NCI-H187 treated with DMSO at 0.1 percent for 48 hours (cell line): ENCODE data around the gene NRAP.

Source experiments
- DNase-seq: peaks from one replicate; lab custom pipeline; 2025; lab: John Stamatoyannopoulos, UW

Gene NRAP

DNA sequence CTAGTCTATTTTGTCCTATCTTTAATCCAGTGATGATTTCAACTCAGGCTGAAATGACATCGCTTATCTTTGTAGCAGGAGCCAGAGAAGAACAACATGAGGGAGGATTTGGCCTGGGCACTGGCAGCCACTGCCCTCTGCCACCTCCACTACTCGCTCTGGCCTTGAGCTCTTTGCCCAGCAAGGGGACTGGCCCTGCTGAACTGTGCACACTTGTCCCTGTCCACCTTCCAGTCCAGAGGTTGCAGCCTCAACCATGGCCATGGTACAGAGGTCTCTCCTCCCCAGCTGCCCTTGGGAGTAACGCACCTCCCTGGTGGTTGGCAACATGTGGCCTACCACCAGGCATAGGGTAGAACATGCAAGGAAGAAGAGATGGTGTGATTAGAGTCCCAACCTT is 102.6 kb downstream of the NRAP start:
- DNase-seq: no peak

GRCh38 chr10:113560071-113560470 is 103.8 kb downstream of the NRAP start:
- DNase-seq: no peak

- no peak for DNase-seq
These were observed 105.9 kb downstream of the NRAP start for GRCh38 chr10:113557903-113558321.

GRCh38 chr10:113557424-113557862 is 106.4 kb downstream of the NRAP start:
- DNase-seq: no peak

DNA sequence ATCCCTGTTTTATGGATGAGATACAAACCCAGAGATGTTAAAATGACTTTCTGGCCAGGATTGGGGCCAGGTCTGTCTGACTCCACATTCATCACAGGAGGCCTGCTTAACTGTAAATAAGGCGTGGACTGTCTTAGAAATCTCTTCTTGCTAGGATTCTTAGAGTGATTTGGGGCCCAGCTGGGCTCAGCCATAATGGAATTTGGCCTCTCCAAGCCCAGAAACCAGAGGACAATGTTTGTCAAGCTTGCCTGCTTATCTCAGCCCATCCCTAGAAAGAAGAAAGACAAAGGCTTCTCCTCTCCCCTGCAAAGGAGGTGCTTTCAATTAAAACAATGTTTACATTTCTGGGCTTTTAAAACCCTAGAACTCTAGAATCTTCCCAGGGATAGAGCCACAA is 108.1 kb downstream of the NRAP start:
- no peak for DNase-seq

DNA sequence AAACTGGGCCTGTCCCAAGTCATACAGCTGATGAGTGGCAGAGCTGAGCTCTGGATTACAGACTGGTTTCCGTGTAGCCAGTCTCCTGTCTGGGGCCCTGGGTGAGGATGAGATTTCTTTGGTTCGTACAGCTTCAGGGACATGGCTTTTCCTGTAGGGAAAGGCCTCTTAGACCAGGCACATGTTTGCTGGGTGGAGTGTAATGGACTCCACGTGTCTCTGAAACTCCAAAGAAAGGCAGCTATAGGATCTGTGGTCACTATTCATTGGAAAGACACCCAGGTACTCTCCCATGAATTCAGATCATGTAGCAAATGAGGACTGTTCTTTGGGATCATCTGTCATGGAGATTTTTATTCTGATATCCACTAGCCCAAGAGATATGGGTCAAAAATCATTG is 108.6 kb downstream of the NRAP start:
- DNase-seq: no peak

DNA sequence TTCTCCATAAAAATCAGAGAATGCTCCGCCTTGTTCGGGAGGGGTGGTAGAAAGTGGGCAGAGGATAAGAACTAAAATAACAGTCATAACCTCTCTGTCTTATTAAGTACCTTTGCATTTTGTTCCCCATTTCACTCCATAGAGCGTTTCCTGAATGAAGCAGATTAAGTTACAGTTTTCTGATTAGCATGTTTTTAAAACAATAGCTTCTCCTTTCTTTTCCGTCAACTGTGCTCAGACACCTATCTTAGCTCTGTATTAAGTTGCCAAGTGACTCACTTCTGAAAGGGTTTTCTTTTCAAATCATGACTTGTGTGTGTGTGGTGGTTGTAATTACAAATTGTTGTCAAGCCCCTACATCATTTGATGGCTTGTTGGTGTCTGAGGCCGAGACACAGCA is 109.6 kb downstream of the NRAP start:
- DNase-seq: no peak

- no peak for DNase-seq
These were observed 110.7 kb downstream of the NRAP start for GRCh38 chr10:113553149-113553548.

GRCh38 chr10:113552701-113553100 is 111.1 kb downstream of the NRAP start, which contains the start of gene HABP2:
Gene HABP2 (plus strand): TSS chr10:113553053. CDS start chr10:113553122, 69 bp downstream.
- no peak for DNase-seq

DNA sequence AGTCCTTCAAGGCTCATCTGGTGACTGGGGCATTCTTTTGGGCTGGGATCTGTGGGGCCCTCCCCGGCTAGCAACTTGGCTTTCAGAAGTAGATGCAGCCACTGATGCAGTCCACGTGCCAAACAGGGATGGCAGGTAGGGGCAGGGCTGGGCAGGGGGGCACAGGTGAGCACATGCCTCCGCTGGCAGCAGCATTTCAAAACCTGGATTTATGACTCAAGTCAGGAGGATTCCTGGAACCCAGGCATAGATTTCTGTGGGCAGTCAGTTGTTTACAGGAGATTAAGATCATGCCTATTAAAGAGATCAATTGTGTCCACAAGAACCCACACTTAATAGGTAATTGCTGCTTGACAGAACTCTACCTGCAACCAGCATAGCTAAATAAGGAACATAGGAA is 111.8 kb downstream of the NRAP start:
- DNase-seq: no peak

- DNase-seq: no peak
These were observed 113.5 kb downstream of the NRAP start for GRCh38 chr10:113550365-113550764.

DNA sequence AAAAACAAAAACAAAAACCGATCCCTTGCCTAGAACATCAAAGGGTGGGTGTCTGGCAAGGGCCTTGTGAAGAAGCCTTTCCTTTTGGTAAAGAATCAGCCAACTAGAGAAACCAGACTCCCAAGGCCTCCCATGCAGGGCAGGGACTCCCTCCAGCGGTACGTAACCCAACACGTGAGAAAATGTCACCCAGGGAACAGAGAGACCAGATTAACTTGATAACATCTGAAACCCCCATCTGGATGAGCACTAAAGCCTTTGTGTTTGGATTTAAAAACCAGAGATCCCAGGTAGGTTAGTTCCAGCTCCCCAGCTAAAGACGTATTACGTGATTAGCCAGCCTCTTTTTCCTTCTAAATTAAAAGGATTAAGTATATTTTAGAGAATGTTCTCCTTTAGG is 114.0 kb downstream of the NRAP start:
- DNase-seq: no peak

DNA sequence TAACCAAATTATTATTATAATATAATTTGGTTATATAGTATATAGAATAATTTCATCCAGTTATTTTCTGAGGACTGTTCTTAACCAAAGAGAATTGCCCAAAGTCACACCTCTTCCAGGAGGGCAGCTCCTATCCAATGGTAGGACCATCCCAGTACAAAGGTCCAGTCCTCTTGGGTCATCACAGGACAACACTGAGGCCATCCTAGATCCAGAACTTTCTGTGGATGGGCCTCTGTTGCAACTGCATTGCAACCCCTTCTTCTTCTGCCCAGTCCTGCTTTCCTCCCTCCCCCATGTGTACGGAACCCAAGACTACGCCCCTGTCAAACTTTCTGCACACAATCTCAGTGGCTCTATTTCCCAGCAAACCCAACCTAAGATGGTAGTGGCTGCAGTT is 116.4 kb downstream of the NRAP start:
- DNase-seq: no peak

DNA sequence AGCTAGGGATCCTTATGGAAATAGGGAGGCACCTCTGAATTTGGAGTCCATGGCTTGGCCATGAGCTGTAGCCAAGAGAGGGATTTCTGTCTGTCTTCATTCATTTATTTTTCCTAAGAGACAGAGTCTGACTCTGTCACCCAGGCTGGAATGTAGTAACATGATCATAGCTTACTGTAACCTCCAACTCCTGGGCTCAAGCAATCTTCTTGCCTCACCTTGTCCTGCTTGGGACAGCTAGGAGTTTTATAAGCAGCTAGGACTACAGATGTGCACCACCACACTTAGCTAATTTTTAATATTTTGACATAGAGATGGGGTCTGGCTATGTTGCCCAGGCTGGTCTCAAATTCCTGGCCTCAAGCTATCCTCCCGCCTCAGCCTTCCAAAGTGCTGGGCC is 119.4 kb downstream of the NRAP start:
- DNase-seq: no peak

DNA sequence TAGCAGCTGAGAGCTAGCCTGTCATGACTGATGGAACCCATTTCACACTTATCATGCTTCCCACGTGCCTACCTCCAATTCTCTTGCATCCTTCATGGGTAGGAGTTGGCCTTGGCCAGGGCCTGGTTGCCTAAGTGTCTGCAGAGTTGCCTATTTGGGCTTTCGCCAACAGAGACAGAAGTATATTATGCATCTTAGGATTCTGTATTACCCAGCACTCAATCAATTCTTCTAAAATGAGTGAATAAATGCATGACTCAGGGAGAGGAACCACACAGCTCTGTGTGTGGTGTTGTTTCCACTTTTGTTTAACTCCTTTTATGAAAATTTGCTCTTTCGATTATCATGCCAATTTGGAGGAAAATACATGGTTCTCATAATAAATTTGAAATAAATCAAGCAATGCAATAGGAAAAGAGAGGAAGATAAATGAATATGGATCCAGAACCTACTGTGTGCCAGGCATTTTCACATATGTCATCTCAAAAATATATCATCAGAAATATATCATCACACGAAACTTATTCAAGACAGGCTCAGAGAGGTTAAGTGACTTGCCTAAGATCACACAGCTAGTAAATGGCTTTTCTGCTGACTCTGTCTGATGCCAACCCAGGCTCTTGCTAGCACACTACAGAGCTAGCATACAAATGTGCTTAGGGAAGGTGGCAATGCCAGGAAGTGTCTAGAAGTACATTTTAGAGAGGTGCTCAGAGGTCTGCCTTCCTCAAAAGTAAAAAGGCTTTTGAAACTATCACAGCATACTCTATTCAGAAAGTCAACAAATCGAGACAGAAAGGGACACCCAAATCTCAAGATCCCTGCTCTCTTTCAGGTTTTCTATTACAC is 120.5 kb downstream of the NRAP start:
- no peak for DNase-seq

DNA sequence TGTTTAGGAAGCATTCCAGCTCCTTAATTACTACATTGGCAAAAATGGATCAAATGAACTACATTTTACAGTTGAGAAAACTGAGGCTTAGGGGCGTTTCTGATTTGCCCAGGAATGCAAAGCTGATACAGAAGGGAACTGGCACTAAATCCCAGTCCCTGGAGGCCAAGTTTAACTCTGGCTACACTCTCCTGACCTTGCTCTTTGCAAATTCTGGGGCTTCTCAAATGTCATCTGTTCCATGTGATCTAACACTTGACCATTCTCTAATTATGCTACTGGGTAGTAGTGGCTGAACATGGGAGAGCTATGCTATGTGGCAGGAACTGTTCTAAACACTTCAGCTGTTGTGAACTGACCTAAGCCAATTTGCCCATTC is 122.3 kb downstream of the NRAP start:
- no peak for DNase-seq

- DNase-seq: no peak
These were observed 122.8 kb downstream of the NRAP start for GRCh38 chr10:113540845-113541548.

DNA sequence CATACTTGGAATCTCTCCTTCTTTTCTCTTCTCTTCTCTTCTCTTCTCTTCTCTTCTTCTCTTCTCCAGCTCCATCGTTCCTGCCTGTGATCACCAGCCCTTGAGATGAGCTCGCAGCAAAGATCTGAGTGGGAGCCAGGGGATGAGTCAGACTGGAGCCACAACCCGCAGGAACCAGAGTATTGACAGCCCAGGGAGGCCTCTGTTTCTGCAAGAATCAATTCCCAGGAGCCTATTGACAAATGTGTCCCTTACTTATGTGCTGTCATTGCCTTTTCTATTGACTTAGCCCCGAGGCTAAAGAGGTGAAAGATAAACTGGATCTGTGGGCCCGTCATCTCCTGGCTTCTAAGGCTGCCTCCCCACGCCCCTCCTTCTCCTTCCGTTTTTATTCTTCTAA is 124.1 kb downstream of the NRAP start:
- no peak for DNase-seq
